ENCODE results near the gene TRIM16. TPM values are rescaled to one million over a fixed set of nuclear protein-coding genes. Genes with fewer than 3 reads are reported as not detected.
"Not testable (repeated sequence)": the region's sequence is repeated elsewhere in the genome, so short reads cannot be mapped to it uniquely, and the experiment has no call there.

The TRIM16 gene
- total RNA-seq, 1 donor from 2014 or later: 34.8 TPM

GRCh38 chr17:15654886-15655561 is 29.1 kb downstream of the TRIM16 start:
- DNase-seq (ENCODE audit: low read depth, low spot score): no peak
- Mint-ChIP-seq H3K4me1 (peaks cover 50% of the 10 kb centered on the region), H3K36me3 (ENCODE audit: low read depth) (peaks cover 3% of the 10 kb centered on the region), H3K9me3 (no peaks in the 10 kb centered on the region), H3K27me3 (ENCODE audit: low read depth) (no peaks in the 10 kb centered on the region), H3K27ac (ENCODE audit: unreplicated experiment) (peak overlapping the region; percentile 70), H3K4me3 (no peak overlapping the region)
- TF ChIP-seq CTCF (conservative IDR thresholded peaks at IDR 0.05): no peak

- Mint-ChIP-seq H3K4me1 (peaks cover 50% of the 10 kb centered on the region), H3K27ac (ENCODE audit: unreplicated experiment) (peak overlapping the region; percentile 60)
- not testable (repeated sequence) for H3K36me3 Mint-ChIP-seq (ENCODE audit: low read depth); H3K27me3 Mint-ChIP-seq (ENCODE audit: low read depth); H3K9me3 Mint-ChIP-seq; DNase-seq (ENCODE audit: low read depth, low spot score); H3K4me3 Mint-ChIP-seq
Observed at GRCh38 chr17:15654401-15654800, 29.7 kb downstream of the TRIM16 start.

- Mint-ChIP-seq H3K36me3 (ENCODE audit: low read depth) (peaks cover 3% of the 10 kb centered on the region), H3K27ac (ENCODE audit: unreplicated experiment) (no peak overlapping the region), H3K4me1 (peaks cover 61% of the 10 kb centered on the region), H3K9me3 (no peaks in the 10 kb centered on the region), H3K4me3 (peak overlapping the region; percentile 3), H3K27me3 (ENCODE audit: low read depth) (no peaks in the 10 kb centered on the region)
- no peak for DNase-seq (ENCODE audit: low read depth, low spot score)
- no peak for TF ChIP-seq CTCF (conservative IDR thresholded peaks at IDR 0.05)
Observed at GRCh38 chr17:15652960-15653359, 31.2 kb downstream of the TRIM16 start.

GRCh38 chr17:15651583-15652110 is 32.5 kb downstream of the TRIM16 start:
- H3K27me3 Mint-ChIP-seq (ENCODE audit: low read depth): no peaks in the 10 kb centered on the region
- H3K4me3 Mint-ChIP-seq: peak overlapping the region; percentile 79
- H3K27ac Mint-ChIP-seq (ENCODE audit: unreplicated experiment): peak overlapping the region; percentile 87
- TF ChIP-seq CTCF (conservative IDR thresholded peaks at IDR 0.05): no peak
- peak; percentile 32 for DNase-seq (ENCODE audit: low read depth, low spot score)
- no peaks in the 10 kb centered on the region for H3K9me3 Mint-ChIP-seq
- H3K4me1 Mint-ChIP-seq: peaks cover 60% of the 10 kb centered on the region
- H3K36me3 Mint-ChIP-seq (ENCODE audit: low read depth): peaks cover 3% of the 10 kb centered on the region

- peak overlapping the region; percentile 79 for H3K4me3 Mint-ChIP-seq
- peak overlapping the region; percentile 47 for H3K27ac Mint-ChIP-seq (ENCODE audit: unreplicated experiment)
- DNase-seq (ENCODE audit: low read depth, low spot score): no peak
- no peaks in the 10 kb centered on the region for H3K27me3 Mint-ChIP-seq (ENCODE audit: low read depth)
- no peaks in the 10 kb centered on the region for H3K36me3 Mint-ChIP-seq (ENCODE audit: low read depth)
- H3K9me3 Mint-ChIP-seq: no peaks in the 10 kb centered on the region
- no peak for TF ChIP-seq CTCF (conservative IDR thresholded peaks at IDR 0.05)
- peaks cover 54% of the 10 kb centered on the region for H3K4me1 Mint-ChIP-seq
Observed at GRCh38 chr17:15650741-15651582, 33.1 kb downstream of the TRIM16 start.
